HepG2 (cell line): ENCODE measurements around the gene ARHGDIA. TPM values are rescaled to one million over a fixed set of nuclear protein-coding genes. Genes with fewer than 3 reads are reported as not detected.

Experiments used
- CAMTA2 ChIP-seq: sonication (generic); formaldehyde crosslinking; IDR thresholded peaks from 2 replicates; pipeline ENCODE4 v1.4.0; 2020; ENCODE audit warnings: mild to moderate bottlenecking, missing genetic modification reagents, borderline replicate concordance
- FOXA1 ChIP-seq, 2 experiments: fragments of 450-650 bp in 1 of 2; sonication (generic) in 1 of 2; formaldehyde crosslinking in 1 of 2; IDR thresholded peaks; 2 replicates each; pipeline versions ENCODE4 v1.4.0 to v1.6.1; 2016 to 2020; ENCODE audit warnings: missing genetic modification reagents in 1 of 2
- HNRNPL ChIP-seq: fragments of 200-400 bp; formaldehyde crosslinking; IDR thresholded peaks from 2 replicates; pipeline ENCODE4 v1.6.1; 2017; ENCODE audit warnings: mild to moderate bottlenecking, low read depth, low read length
- KAT8 ChIP-seq: IDR thresholded peaks from 2 replicates; pipeline ENCODE4 v1.6.1; 2016; ENCODE audit warnings: missing genetic modification reagents, missing compliant biosample characterization
- KLF6 ChIP-seq: IDR thresholded peaks from 2 replicates; pipeline ENCODE4 v1.8.0; 2016; ENCODE audit warnings: missing biosample characterization, missing genetic modification reagents
- KLF9 ChIP-seq: IDR thresholded peaks from 2 replicates; pipeline ENCODE4 v1.6.1; 2016; ENCODE audit warnings: low read depth
- MTF2 ChIP-seq: sonication (generic); formaldehyde crosslinking; IDR thresholded peaks from 2 replicates; pipeline ENCODE4 v1.5.0; 2020; ENCODE audit warnings: missing genetic modification reagents, borderline replicate concordance
- MXD1 ChIP-seq: sonication (generic); formaldehyde crosslinking; IDR thresholded peaks from 2 replicates; pipeline ENCODE4 v1.4.0; 2020; ENCODE audit warnings: mild to moderate bottlenecking, missing genetic modification reagents
- NFIB ChIP-seq: sonication (generic); formaldehyde crosslinking; IDR thresholded peaks from 2 replicates; pipeline ENCODE4 v1.9.0; 2021; ENCODE audit warnings: missing genetic modification reagents, mild to moderate bottlenecking, borderline replicate concordance
- PCBP2 ChIP-seq: fragments of 200-400 bp; formaldehyde crosslinking; optimal IDR thresholded peaks from 2 replicates; pipeline ENCODE3; 2018; ENCODE audit warnings: low read length, low read depth; ENCODE audit not compliant: poor library complexity, severe bottlenecking
- RBM39 ChIP-seq: fragments of 200-400 bp; formaldehyde crosslinking; IDR thresholded peaks from one replicate; pipeline ENCODE4 v1.6.1; 2018; ENCODE audit warnings: antibody characterized with exemption, mild to moderate bottlenecking, low read depth, low read length; ENCODE audit not compliant: poor library complexity, severe bottlenecking
- SAFB2 ChIP-seq: sonication (generic); formaldehyde crosslinking; IDR thresholded peaks from 2 replicates; pipeline ENCODE4 v1.5.1; 2020; ENCODE audit warnings: missing genetic modification reagents, low read depth, mild to moderate bottlenecking, borderline replicate concordance
- TFDP1 ChIP-seq: IDR thresholded peaks from 2 replicates; pipeline ENCODE4 v1.6.1; 2016; ENCODE audit warnings: missing compliant biosample characterization, missing genetic modification reagents, borderline replicate concordance
- TRIM22 ChIP-seq: fragments of 450-650 bp; IDR thresholded peaks from 2 replicates; pipeline ENCODE4 v1.6.1; 2017
- ZBED4 ChIP-seq: sonication (generic); formaldehyde crosslinking; IDR thresholded peaks from 2 replicates; pipeline ENCODE4 v1.4.0; 2020; ENCODE audit warnings: missing genetic modification reagents, borderline replicate concordance
- ZFP82 ChIP-seq: sonication (generic); formaldehyde crosslinking; IDR thresholded peaks from 2 replicates; pipeline ENCODE4 v1.5.1; 2020; ENCODE audit warnings: mild to moderate bottlenecking, missing genetic modification reagents, borderline replicate concordance
- ZKSCAN5 ChIP-seq: sonication (generic); formaldehyde crosslinking; IDR thresholded peaks from 2 replicates; pipeline ENCODE4 v1.5.1; 2020; ENCODE audit warnings: mild to moderate bottlenecking, missing genetic modification reagents
- ZNF333 ChIP-seq: sonication (generic); formaldehyde crosslinking; IDR thresholded peaks from 2 replicates; pipeline ENCODE4 v1.4.0; 2020; ENCODE audit warnings: mild to moderate bottlenecking, missing genetic modification reagents, borderline replicate concordance
- ZNF614 ChIP-seq: IDR thresholded peaks from 2 replicates; pipeline ENCODE4 v1.6.1; 2018; ENCODE audit warnings: missing biosample characterization, missing genetic modification reagents, inconsistent platforms, borderline replicate concordance
- ZNF768 ChIP-seq: sonication (generic); formaldehyde crosslinking; IDR thresholded peaks from 2 replicates; pipeline ENCODE4 v1.4.0; 2020; ENCODE audit warnings: missing genetic modification reagents
- polyA plus RNA-seq, 8 experiments: library from polyadenylated mRNA; depleted of rRNA in 3 of 8; stranded (reverse) in 7 of 8; unstranded in 1 of 8; fragments of >200 nt; fragmentation: Illumina TruSeq in 4 of 8; extraction: Trizol in 4 of 8; gene quantifications; 2 replicates each; pipeline versions ENCODE4 v1.2.1 to v1.2.3, GENCODE V29; 2011 to 2016; ENCODE audit warnings: low read depth in 4 of 8, missing spikeins in 1 of 8, mixed read lengths in 1 of 8; ENCODE audit not compliant: insufficient read depth in 1 of 8
- total RNA-seq, 5 experiments: library from RNA; depleted of rRNA; stranded (reverse); fragments of >200 nt; fragmentation: Illumina TruSeq; extraction: Trizol; gene quantifications; 2 replicates each; pipeline ENCODE4 v1.2.3, GENCODE V29; 2016; ENCODE audit warnings: low read depth in 1 of 5

ARHGDIA gene
- total and polyA plus RNA-seq, 2 of the 13 experiments (the other 11 are each of a cell fraction or from before 2014, with no cell fraction given): 40.0 to 64.0 TPM

GRCh38 chr17:81858967-81859905, 11.9 kb downstream of the ARHGDIA start (continued):
- TF ChIP-seq ZFP82 (CRISPR knock-in tag): no peak
- no peak for TF ChIP-seq KAT8 (CRISPR knock-in tag)
- TF ChIP-seq TFDP1 (CRISPR knock-in tag): 0 out of 2 replicates have a peak, but pooled peaks have one; percentile 5
- no peak for TF ChIP-seq PCBP2
- TF ChIP-seq HNRNPL: no peak
- TF ChIP-seq MTF2 (CRISPR knock-in tag): no peak
- TF ChIP-seq MXD1 (CRISPR knock-in tag): peak; percentile 74; the same call in 1 of the 2 replicates
- TF ChIP-seq KLF9 (CRISPR knock-in tag): no peak
- TF ChIP-seq SAFB2 (CRISPR knock-in tag): peak; percentile 9; the same call in 1 of the 2 replicates
- 0 out of 2 replicates have a peak, but pooled peaks have one; percentile 36 for TF ChIP-seq CAMTA2 (CRISPR knock-in tag)
- TF ChIP-seq ZNF614: no peak
- 0 out of 2 replicates have a peak, but pooled peaks have one; percentile 30 for TF ChIP-seq NFIB
- TF ChIP-seq ZNF768 (CRISPR knock-in tag): no peak
- TF ChIP-seq ZBED4 (CRISPR knock-in tag): 0 out of 2 replicates have a peak, but pooled peaks have one; percentile 8
- TF ChIP-seq ZNF333 (CRISPR knock-in tag): peak; percentile 88; the same call in 1 of the 2 replicates
- TF ChIP-seq RBM39: no peak
- no peak for TF ChIP-seq TRIM22
- no peak for TF ChIP-seq ZKSCAN5 (CRISPR knock-in tag)
- TF ChIP-seq FOXA1 (IDR thresholded peaks at IDR 0.05): no peak
- no peak for TF ChIP-seq FOXA1 (CRISPR knock-in tag; IDR thresholded peaks at IDR 0.05)
- TF ChIP-seq KLF6 (CRISPR knock-in tag): no peak
